Measurements from ENCODE around the gene PNKD. TPM values are rescaled to one million over a fixed set of nuclear protein-coding genes. Genes with fewer than 3 reads are reported as not detected.
A peak's percentile ranks its signal among the peaks of the same experiment; 100 is the strongest.

Gene PNKD
- total and polyA plus RNA-seq, 12 donors: 48.8 to 181 (median 87.4) TPM

- intact Hi-C loops (cut with DNase I): no loop called here
- Histone ChIP-seq H3K36me3 (replicated peaks in 1 of 2) (peaks cover 0 to 73% of the 10 kb centered on the region in 2 donors), H3K4me1 (replicated peaks in 1 of 2) (peaks cover 20 to 37% of the 10 kb centered on the region in 2 donors), H3K9me3 (replicated peaks in 1 of 3) (no peaks in the 10 kb centered on the region), H3K4me3 (no peak overlapping the region), H3K27me3 (no peaks in the 10 kb centered on the region), H3K27ac (peak overlapping the region in 3 of 5 donors; percentile 3 to 62 (median 27))
- TF ChIP-seq CTCF (IDR thresholded peaks at IDR 0.05): no peak
- TF ChIP-seq POLR2A (IDR thresholded peaks at IDR 0.05): no peak
- DNase-seq: peak in 1 of 7 donors; percentile 19
- WGBS, 4 donors: 29 to 40% (median 36%) methylated on average over 3 of the region's 3 CpGs
These were observed 41.1 kb upstream of the PNKD start for GRCh38 chr2:218229239-218229638.

- Histone ChIP-seq H3K27ac (peak overlapping the region in 4 of 5 donors; percentile 5 to 62 (median 34)), H3K27me3 (no peaks in the 10 kb centered on the region), H3K4me3 (no peak overlapping the region), H3K9me3 (replicated peaks in 1 of 3) (no peaks in the 10 kb centered on the region), H3K36me3 (replicated peaks in 1 of 2) (peaks cover 0 to 79% of the 10 kb centered on the region in 2 donors), H3K4me1 (replicated peaks in 1 of 2) (peaks cover 20 to 37% of the 10 kb centered on the region in 2 donors)
- DNase-seq: peak in 1 of 7 donors; percentile 13
- no peak for TF ChIP-seq POLR2A (IDR thresholded peaks at IDR 0.05)
- no peak for TF ChIP-seq CTCF (IDR thresholded peaks at IDR 0.05)
- WGBS, 4 donors: 75 to 91% (median 85%) methylated on average over 4 of the region's 4 CpGs
- intact Hi-C loops (cut with DNase I): no loop called here
These were observed 40.5 kb upstream of the PNKD start for GRCh38 chr2:218229851-218230250.

GRCh38 chr2:218230882-218231281 lies 39.4 kb upstream of the PNKD start:
- no peaks in the 10 kb centered on the region for H3K27me3 ChIP-seq
- no peak for DNase-seq
- H3K27ac ChIP-seq: peak overlapping the region in 2 of 5 donors; percentile 27 to 62
- H3K4me3 ChIP-seq: no peak overlapping the region
- peaks cover 0 to 86% of the 10 kb centered on the region in 2 donors for H3K36me3 ChIP-seq (replicated peaks in 1 of 2)
- peaks cover 20 to 37% of the 10 kb centered on the region in 2 donors for H3K4me1 ChIP-seq (replicated peaks in 1 of 2)
- 4 to 20% (median 13%) methylated on average over 1 of the region's 1 CpG for WGBS, 4 donors
- no peaks in the 10 kb centered on the region for H3K9me3 ChIP-seq (replicated peaks in 1 of 3)
- intact Hi-C loops (cut with DNase I): no loop called here
- TF ChIP-seq POLR2A (IDR thresholded peaks at IDR 0.05) (no peak), CTCF (IDR thresholded peaks at IDR 0.05) (peak in 2 of 6 experiments; percentile 16 to 26)

- no peak for DNase-seq
- H3K27ac ChIP-seq: no peak overlapping the region
- peaks cover 0 to 81% of the 10 kb centered on the region in 2 donors for H3K36me3 ChIP-seq (replicated peaks in 1 of 2)
- TF ChIP-seq CTCF (IDR thresholded peaks at IDR 0.05) (no peak), POLR2A (IDR thresholded peaks at IDR 0.05) (no peak)
- no peak overlapping the region for H3K4me3 ChIP-seq
- no peaks in the 10 kb centered on the region for H3K9me3 ChIP-seq (replicated peaks in 1 of 3)
- H3K27me3 ChIP-seq: no peaks in the 10 kb centered on the region
- intact Hi-C loops (cut with DNase I): no loop called here
- 85 to 90% (median 90%) methylated on average over 4 of the region's 4 CpGs for WGBS, 4 donors
- H3K4me1 ChIP-seq (replicated peaks in 1 of 2): peaks cover 27 to 30% of the 10 kb centered on the region in 2 donors
These were observed 36.8 kb upstream of the PNKD start for GRCh38 chr2:218233543-218233942.

All from adrenal gland (tissue), 12 donors.